Activated naive CD4-positive, alpha-beta T cell treated with anti-CD3 and anti-CD28 coated beads, Interleukin-2, amount 50 U/mL, for 72 hours (primary cell): ENCODE measurements around the gene SCGB1D2. TPM values are rescaled to one million over a fixed set of nuclear protein-coding genes. Genes with fewer than 3 reads are reported as not detected.

ENCODE experiments used
- ATAC-seq, 2 donors: fragments of 150-1000 bp; cut with Tn5 transposase; 2 replicates each; pipeline ENCODE4 v1.10.0; 2021; ENCODE audit warnings: mild to moderate bottlenecking in 2 of 2, moderate library complexity in 2 of 2
- DNase-seq, 2 donors: peaks; one replicate each; pipeline ENCODE4 v3.0.0; 2021 to 2022; ENCODE audit warnings: low spot score in 2 of 2
- H3K27ac Mint-ChIP-seq, 2 donors: one replicate each; pipeline ENCODE4 v1.8.0; 2022; ENCODE audit warnings: mild to moderate bottlenecking in 2 of 2, mixed read lengths in 2 of 2
- H3K36me3 Mint-ChIP-seq, 2 donors: one replicate each; pipeline ENCODE4 v1.8.0; 2022; ENCODE audit warnings: mixed read lengths in 2 of 2
- H3K9me3 Mint-ChIP-seq, 2 donors: one replicate each; pipeline ENCODE4 v1.8.0; 2022; ENCODE audit warnings: mixed read lengths in 2 of 2
- total RNA-seq, 2 donors: library from RNA; stranded (reverse); gene quantifications; one replicate each; pipeline ENCODE4 v1.2.3, GENCODE V29; 2022

Gene SCGB1D2
- total RNA-seq, 2 donors from 2014 or later, result not detected

GRCh38 chr11:62241095-62241494 is 944 bp upstream of the SCGB1D2 start:
- no peak overlapping the region for H3K27ac Mint-ChIP-seq
- H3K36me3 Mint-ChIP-seq, result no peaks in the 10 kb centered on the region
- H3K9me3 Mint-ChIP-seq, result no peaks in the 10 kb centered on the region
- ATAC-seq, result no peak
- DNase-seq, result no peak

- no peak for DNase-seq
- ATAC-seq, result peak in 1 of 2 donors; percentile 52
- Mint-ChIP-seq H3K27ac (no peak overlapping the region), H3K9me3 (peaks cover 9 to 11% of the 10 kb centered on the region in 2 donors), H3K36me3 (peaks cover 10 to 12% of the 10 kb centered on the region in 2 donors)
Measured at GRCh38 chr11:62245271-62245753, 3.3 kb downstream of the SCGB1D2 start.

- H3K9me3 Mint-ChIP-seq, result peaks cover 31% of the 10 kb centered on the region in 2 donors
Measured at GRCh38 chr11:62251698-62252097, 9.7 kb downstream of the SCGB1D2 start.

GRCh38 chr11:62253999-62254542 is 12.0 kb downstream of the SCGB1D2 start:
- DNase-seq (no peak), ATAC-seq (no peak)
- H3K36me3 Mint-ChIP-seq, result peaks cover 34 to 39% of the 10 kb centered on the region in 2 donors
- no peak overlapping the region for H3K27ac Mint-ChIP-seq
- H3K9me3 Mint-ChIP-seq, result peaks cover 31% of the 10 kb centered on the region in 2 donors

More at GRCh38 chr11:62251698-62252097, 9.7 kb downstream of the SCGB1D2 start:
- ATAC-seq, result no peak
- peaks cover 34 to 39% of the 10 kb centered on the region in 2 donors for H3K36me3 Mint-ChIP-seq
- DNase-seq, result no peak
- H3K27ac Mint-ChIP-seq, result no peak overlapping the region

GRCh38 chr11:62256281-62256680 is 14.2 kb downstream of the SCGB1D2 start:
- Mint-ChIP-seq H3K27ac (no peak overlapping the region), H3K9me3 (peaks cover 10 to 12% of the 10 kb centered on the region in 2 donors), H3K36me3 (peaks cover 17 to 18% of the 10 kb centered on the region in 2 donors)
- DNase-seq (no peak), ATAC-seq (no peak)

- no peak for DNase-seq
- H3K36me3 Mint-ChIP-seq, result no peaks in the 10 kb centered on the region
- peaks cover 0 to 4% of the 10 kb centered on the region in 2 donors for H3K9me3 Mint-ChIP-seq
- ATAC-seq, result no peak
- H3K27ac Mint-ChIP-seq, result no peak overlapping the region
Measured at GRCh38 chr11:62260261-62260953, 18.4 kb downstream of the SCGB1D2 start.

- peaks cover 0 to 4% of the 10 kb centered on the region in 2 donors for H3K9me3 Mint-ChIP-seq
- no peaks in the 10 kb centered on the region for H3K36me3 Mint-ChIP-seq
- DNase-seq (no peak), ATAC-seq (peak in 1 of 2 donors; percentile 20)
- H3K27ac Mint-ChIP-seq, result no peak overlapping the region
Measured at GRCh38 chr11:62264004-62264403, 22.0 kb downstream of the SCGB1D2 start.

- peak; percentile 90 to 91 for ATAC-seq
- DNase-seq, result peak in 1 of 2 donors; percentile 27
- Mint-ChIP-seq H3K9me3 (peaks cover 0 to 4% of the 10 kb centered on the region in 2 donors), H3K36me3 (no peaks in the 10 kb centered on the region), H3K27ac (peak overlapping the region; percentile 34 to 51)
Measured at GRCh38 chr11:62266558-62266957, 24.5 kb downstream of the SCGB1D2 start.

- peaks cover 0 to 4% of the 10 kb centered on the region in 2 donors for H3K9me3 Mint-ChIP-seq
- ATAC-seq, result peak; percentile 30 to 42
- no peaks in the 10 kb centered on the region for H3K36me3 Mint-ChIP-seq
- H3K27ac Mint-ChIP-seq, result peak overlapping the region; percentile 34 to 39
- no peak for DNase-seq
Measured at GRCh38 chr11:62267050-62267449, 25.0 kb downstream of the SCGB1D2 start.

GRCh38 chr11:62267576-62267975 is 25.5 kb downstream of the SCGB1D2 start:
- peaks cover 0 to 4% of the 10 kb centered on the region in 2 donors for H3K9me3 Mint-ChIP-seq
- H3K27ac Mint-ChIP-seq, result no peak overlapping the region
- ATAC-seq (peak; percentile 36 to 61), DNase-seq (no peak)
- no peaks in the 10 kb centered on the region for H3K36me3 Mint-ChIP-seq

GRCh38 chr11:62269654-62270278 is 27.7 kb downstream of the SCGB1D2 start, which contains the start of gene SCGB2A2:
TSS of gene SCGB2A2 (plus strand) at chr11:62270158. CDS start at chr11:62270217, 59 bp downstream.
- H3K36me3 Mint-ChIP-seq, result no peaks in the 10 kb centered on the region
- no peak for ATAC-seq
- no peak for DNase-seq
- H3K9me3 Mint-ChIP-seq, result no peaks in the 10 kb centered on the region
- H3K27ac Mint-ChIP-seq, result no peak within 1 kb of the TSS

- no peak overlapping the region for H3K27ac Mint-ChIP-seq
Measured at GRCh38 chr11:62273284-62273683, 31.2 kb downstream of the SCGB1D2 start.

GRCh38 chr11:62273789-62274275 is 31.8 kb downstream of the SCGB1D2 start:
- H3K27ac Mint-ChIP-seq, result no peak overlapping the region
- H3K36me3 Mint-ChIP-seq, result no peaks in the 10 kb centered on the region
- ATAC-seq (no peak), DNase-seq (no peak)
- no peaks in the 10 kb centered on the region for H3K9me3 Mint-ChIP-seq

More at GRCh38 chr11:62273284-62273683, 31.2 kb downstream of the SCGB1D2 start:
- no peak for DNase-seq
- no peak for ATAC-seq
- H3K36me3 Mint-ChIP-seq, result no peaks in the 10 kb centered on the region
- no peaks in the 10 kb centered on the region for H3K9me3 Mint-ChIP-seq

- ATAC-seq (no peak), DNase-seq (no peak)
- H3K9me3 Mint-ChIP-seq, result no peaks in the 10 kb centered on the region
- no peaks in the 10 kb centered on the region for H3K36me3 Mint-ChIP-seq
- H3K27ac Mint-ChIP-seq, result no peak overlapping the region
Measured at GRCh38 chr11:62280452-62280851, 38.4 kb downstream of the SCGB1D2 start.
